Gastroesophageal sphincter (tissue), 4 donors: ENCODE data around the gene BPHL. TPM values are rescaled to one million over a fixed set of nuclear protein-coding genes. Genes with fewer than 3 reads are reported as not detected.

ENCODE experiments used
- ATAC-seq: fragments of 150-250 bp; one replicate; pipeline ENCODE4 v1.9.1; 2016; ENCODE audit warnings: mild to moderate bottlenecking, moderate library complexity
- H3K27ac ChIP-seq, 4 donors: fragments of 200-600 bp; sonication (generic) in 3 of 4; 1 replicate in 3 of 4; 2 replicates in 1 of 4; pipeline ENCODE4 v1.5.1; 2016 to 2019
- H3K27me3 ChIP-seq: fragments of 200-600 bp; sonication (generic); one replicate; pipeline ENCODE4 v1.5.1; 2019
- H3K36me3 ChIP-seq, 2 donors: fragments of 200-600 bp; sonication (generic); one replicate each; pipeline ENCODE4 v1.5.1; 2019; ENCODE audit warnings: control low read depth in 1 of 2
- H3K4me1 ChIP-seq, 3 donors: fragments of 200-600 bp; sonication (generic); 1 replicate in 2 of 3; 2 replicates in 1 of 3; pipeline ENCODE4 v1.5.1; 2016 to 2019; ENCODE audit warnings: control low read depth in 2 of 3
- H3K4me3 ChIP-seq, 2 donors: fragments of 200-600 bp; sonication (generic); one replicate each; pipeline ENCODE4 v1.5.1; 2019; ENCODE audit warnings: mild to moderate bottlenecking in 1 of 2, moderate library complexity in 1 of 2
- H3K9me3 ChIP-seq, 3 donors: fragments of 200-600 bp; sonication (generic); one replicate each; pipeline ENCODE4 v1.5.1; 2017 to 2019; ENCODE audit warnings: control low read depth in 2 of 3
- EP300 ChIP-seq: sonication (generic); formaldehyde crosslinking; IDR thresholded peaks from one replicate; pipeline ENCODE4 v1.6.1; 2017; ENCODE audit warnings: antibody characterized with exemption, mild to moderate bottlenecking
- POLR2A ChIP-seq, 2 donors: fragments of 450-650 bp; IDR thresholded peaks; one replicate each; pipeline ENCODE4 v1.6.1; 2017; ENCODE audit warnings: antibody characterized with exemption in 2 of 2, mild to moderate bottlenecking in 2 of 2, moderate library complexity in 1 of 2
- POLR2AphosphoS5 ChIP-seq: sonication (generic); formaldehyde crosslinking; IDR thresholded peaks from one replicate; pipeline ENCODE4 v1.6.1; 2017; ENCODE audit warnings: antibody characterized with exemption
- WGBS, 2 donors: methylation state at CpG; one replicate each; pipeline ENCODE4 v1.1.5; 2018; ENCODE audit warnings: low coverage in 1 of 2; 5-methylcytosine and 5-hydroxymethylcytosine counted together
- total RNA-seq, 4 donors: library from RNA; depleted of rRNA; stranded (reverse); fragments of >200 nt; gene quantifications; one replicate each; pipeline ENCODE4 v1.1.0, GENCODE V29; 2016
- TF ChIP-seq, protein P1 (sequence below), 4 experiments: fragments of 200-600 bp in 2 of 4; fragments of 450-650 bp in 2 of 4; sonication (generic) in 1 of 4; IDR thresholded peaks; one replicate each; pipeline ENCODE4 v1.5.1; 2017 to 2019; ENCODE audit warnings: antibody characterized with exemption in 4 of 4, mild to moderate bottlenecking in 2 of 4, moderate library complexity in 2 of 4

Gene BPHL
- total RNA-seq, 4 donors from 2014 or later = 4.8 to 16.6 (median 6.5) TPM

DNA sequence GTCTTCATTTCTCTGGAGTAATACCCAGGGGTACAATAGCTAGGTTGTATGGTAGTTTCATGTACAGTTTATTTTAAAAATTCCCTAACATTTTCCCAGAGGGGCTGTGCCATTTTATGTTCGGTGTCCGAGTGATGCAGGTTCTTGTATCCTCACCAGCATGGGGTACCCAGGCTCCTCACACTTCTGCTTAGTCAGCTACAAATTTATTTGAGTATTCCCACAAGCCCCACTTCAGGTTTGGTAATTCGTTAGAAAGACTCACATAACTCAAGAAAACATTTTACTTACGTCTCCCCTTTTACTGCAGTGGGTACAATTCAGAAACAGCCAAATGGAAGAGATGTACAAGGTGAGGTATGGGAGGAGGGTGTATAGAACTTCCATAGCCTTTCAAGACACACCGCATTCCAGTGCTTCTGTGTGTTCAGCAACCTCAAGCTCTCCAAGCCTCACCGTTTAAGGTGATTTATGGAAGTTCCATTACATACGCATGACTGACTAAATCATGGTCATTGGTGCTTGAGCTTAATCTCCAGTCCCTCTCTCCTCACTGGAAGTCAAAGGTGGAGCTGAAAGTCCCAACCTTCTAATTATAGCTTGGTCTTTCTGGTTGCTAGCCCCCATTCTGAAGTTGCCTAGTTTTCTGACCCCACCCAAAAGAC lies 32.1 kb upstream of the BPHL start:
- no peaks in the 10 kb centered on the region for H3K27me3 ChIP-seq
- TF ChIP-seq POLR2AphosphoS5 = no peak
- TF ChIP-seq, protein P1, sequence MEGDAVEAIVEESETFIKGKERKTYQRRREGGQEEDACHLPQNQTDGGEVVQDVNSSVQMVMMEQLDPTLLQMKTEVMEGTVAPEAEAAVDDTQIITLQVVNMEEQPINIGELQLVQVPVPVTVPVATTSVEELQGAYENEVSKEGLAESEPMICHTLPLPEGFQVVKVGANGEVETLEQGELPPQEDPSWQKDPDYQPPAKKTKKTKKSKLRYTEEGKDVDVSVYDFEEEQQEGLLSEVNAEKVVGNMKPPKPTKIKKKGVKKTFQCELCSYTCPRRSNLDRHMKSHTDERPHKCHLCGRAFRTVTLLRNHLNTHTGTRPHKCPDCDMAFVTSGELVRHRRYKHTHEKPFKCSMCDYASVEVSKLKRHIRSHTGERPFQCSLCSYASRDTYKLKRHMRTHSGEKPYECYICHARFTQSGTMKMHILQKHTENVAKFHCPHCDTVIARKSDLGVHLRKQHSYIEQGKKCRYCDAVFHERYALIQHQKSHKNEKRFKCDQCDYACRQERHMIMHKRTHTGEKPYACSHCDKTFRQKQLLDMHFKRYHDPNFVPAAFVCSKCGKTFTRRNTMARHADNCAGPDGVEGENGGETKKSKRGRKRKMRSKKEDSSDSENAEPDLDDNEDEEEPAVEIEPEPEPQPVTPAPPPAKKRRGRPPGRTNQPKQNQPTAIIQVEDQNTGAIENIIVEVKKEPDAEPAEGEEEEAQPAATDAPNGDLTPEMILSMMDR (IDR thresholded peaks at IDR 0.05) = no peak
- H3K9me3 ChIP-seq = no peaks in the 10 kb centered on the region
- no peaks in the 10 kb centered on the region for H3K4me1 ChIP-seq
- WGBS, 2 donors = 58 to 100% methylated on average over 2 to 7 of the region's 7 CpGs
- H3K36me3 ChIP-seq = peaks cover 5 to 91% of the 10 kb centered on the region in 2 donors
- no peak overlapping the region for H3K4me3 ChIP-seq
- H3K27ac ChIP-seq = no peak overlapping the region
- ATAC-seq = no peak

DNA sequence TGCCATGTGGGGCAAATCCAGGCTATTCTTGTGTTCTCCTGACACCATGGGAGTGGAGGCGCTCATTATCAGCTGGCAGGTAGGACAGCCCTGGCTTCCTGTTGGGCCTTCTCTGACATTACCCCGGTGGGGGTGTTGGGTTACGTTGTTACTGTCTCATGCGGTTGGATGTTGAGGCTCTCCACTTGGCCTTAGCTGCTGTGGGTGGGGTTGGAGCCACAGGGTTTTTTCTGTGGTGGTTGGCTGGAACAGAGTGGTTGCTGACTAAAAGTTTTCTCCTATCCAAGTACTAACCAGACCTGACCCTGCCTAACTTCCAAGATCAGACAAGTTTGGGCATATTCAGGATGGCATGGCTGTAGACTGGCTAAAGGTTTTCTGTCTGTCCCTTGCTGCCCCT lies 30.1 kb upstream of the BPHL start:
- Histone ChIP-seq H3K9me3 (no peaks in the 10 kb centered on the region), H3K27me3 (no peaks in the 10 kb centered on the region), H3K4me3 (no peak overlapping the region), H3K36me3 (peaks cover 5 to 71% of the 10 kb centered on the region in 2 donors), H3K27ac (peak overlapping the region in 3 of 4 donors; percentile 41 to 63 (median 41)), H3K4me1 (no peaks in the 10 kb centered on the region)
- peak; percentile 85 for ATAC-seq
- no CpG with 5 or more reads among the region's 4 CpGs for WGBS, 2 donors
- TF ChIP-seq POLR2AphosphoS5 (no peak), POLR2A (IDR thresholded peaks at IDR 0.05) (no peak), EP300 (no peak)
- TF ChIP-seq, protein P1 (IDR thresholded peaks at IDR 0.05) = no peak

DNA sequence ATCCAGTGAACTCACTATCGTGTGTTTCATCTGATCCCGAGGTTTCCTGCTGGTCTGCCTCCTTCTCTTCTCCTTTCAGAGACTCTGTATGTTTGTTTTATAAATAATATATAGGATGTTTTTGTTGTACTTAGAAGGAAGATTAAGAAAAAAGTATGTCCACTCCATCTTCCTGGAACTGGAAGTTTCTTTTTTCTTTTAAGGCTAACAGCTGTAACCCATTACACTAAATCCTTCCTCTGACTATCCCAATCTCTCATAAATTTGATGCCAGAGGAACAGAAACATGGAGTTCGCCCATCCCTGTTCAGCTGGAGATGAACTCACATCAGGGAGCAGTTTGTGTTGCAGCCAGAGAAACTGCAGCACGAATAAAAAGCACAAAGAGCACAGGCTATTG lies 29.5 kb upstream of the BPHL start:
- peak overlapping the region in 3 of 4 donors; percentile 41 to 63 (median 41) for H3K27ac ChIP-seq
- WGBS, 2 donors = 31 to 42% methylated on average over 4 of the region's 4 CpGs
- no peak for ATAC-seq

DNA sequence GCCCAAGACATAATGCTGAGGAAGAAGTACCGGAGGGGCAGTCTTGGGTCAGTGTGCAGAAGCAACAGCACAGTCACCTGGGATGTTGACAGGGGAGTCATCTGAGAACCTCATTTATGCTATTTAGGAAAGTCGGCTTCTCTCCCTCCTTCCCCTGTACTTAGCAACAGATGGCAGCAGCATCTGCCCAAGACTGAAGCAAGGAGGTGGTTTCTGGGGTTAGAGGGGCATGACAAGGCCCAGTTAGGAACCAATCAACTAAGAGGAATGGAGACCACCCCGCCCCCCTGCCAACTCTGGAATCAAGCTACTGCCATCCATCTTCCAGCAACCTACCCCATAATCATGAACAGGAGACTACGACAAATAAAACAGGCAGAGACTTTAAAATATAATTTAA lies 28.5 kb upstream of the BPHL start:
- Histone ChIP-seq H3K4me3 (no peak overlapping the region), H3K9me3 (no peaks in the 10 kb centered on the region), H3K36me3 (peaks cover 5 to 67% of the 10 kb centered on the region in 2 donors), H3K27ac (no peak overlapping the region), H3K27me3 (no peaks in the 10 kb centered on the region), H3K4me1 (no peaks in the 10 kb centered on the region)
- WGBS, 2 donors = 66 to 78% methylated on average over 3 to 4 of the region's 4 CpGs
- ATAC-seq = no peak
- no peak for TF ChIP-seq POLR2AphosphoS5
- TF ChIP-seq POLR2A (IDR thresholded peaks at IDR 0.05) = no peak
- no peak for TF ChIP-seq EP300
- TF ChIP-seq, protein P1 (IDR thresholded peaks at IDR 0.05) = no peak

More for the DNA sequence above, 29.5 kb upstream of the BPHL start:
- H3K9me3 ChIP-seq = no peaks in the 10 kb centered on the region
- H3K4me3 ChIP-seq = no peak overlapping the region
- no peaks in the 10 kb centered on the region for H3K4me1 ChIP-seq
- H3K36me3 ChIP-seq = peaks cover 5 to 68% of the 10 kb centered on the region in 2 donors
- TF ChIP-seq, protein P1 (IDR thresholded peaks at IDR 0.05) = no peak
- TF ChIP-seq EP300 (no peak), POLR2A (IDR thresholded peaks at IDR 0.05) (no peak), POLR2AphosphoS5 (no peak)
- no peaks in the 10 kb centered on the region for H3K27me3 ChIP-seq

DNA sequence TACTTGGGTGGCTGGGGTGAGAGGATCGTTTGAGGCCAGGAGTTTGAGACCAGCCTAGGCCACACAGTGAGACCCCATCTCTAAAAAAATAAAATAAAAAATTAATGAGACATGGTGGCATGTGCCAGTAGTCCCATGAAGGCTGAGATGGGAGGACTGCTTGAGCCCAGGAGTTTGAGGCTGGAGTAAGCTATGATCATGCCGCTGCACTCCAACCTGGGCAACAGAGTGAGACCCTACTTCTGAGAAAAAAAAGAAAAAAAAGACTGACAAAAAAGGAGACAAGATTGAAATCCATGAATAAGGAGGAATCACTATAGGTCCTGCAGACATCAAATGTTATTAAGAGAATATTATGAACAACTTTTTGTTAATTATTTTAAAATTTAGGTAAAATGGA lies 23.7 kb upstream of the BPHL start:
- ATAC-seq = no peak
- WGBS, 2 donors = 92 to 94% methylated on average over 2 of the region's 2 CpGs
- TF ChIP-seq, protein P1 (IDR thresholded peaks at IDR 0.05) = no peak

More for the DNA sequence above, 23.7 kb upstream of the BPHL start:
- Histone ChIP-seq H3K36me3 (peaks cover 4 to 66% of the 10 kb centered on the region in 2 donors), H3K9me3 (no peaks in the 10 kb centered on the region), H3K27ac (no peak overlapping the region), H3K27me3 (no peaks in the 10 kb centered on the region), H3K4me1 (no peaks in the 10 kb centered on the region), H3K4me3 (no peak overlapping the region)
